CD4-positive, alpha-beta T cell (primary cell): Measurements from ENCODE around the gene CLEC16A. TPM values are rescaled to one million over a fixed set of nuclear protein-coding genes. Genes with fewer than 3 reads are reported as not detected.

Source experiments
- ATAC-seq: fragments of 200-7000 bp; cut with Tn5 transposase; one replicate; pipeline ENCODE4 v1.10.0; 2022; ENCODE audit warnings: mild to moderate bottlenecking; ENCODE audit not compliant: poor library complexity
- CTCF ChIA-PET: fragments of 350-600 bp; sonication (Branson Sonifier 250); formaldehyde crosslinking; loops from one replicate; lab custom pipeline; 2021; ENCODE audit warnings: antibody characterized with exemption, inconsistent platforms; lab: Charles Lee
- POLR2A ChIA-PET: fragments of 350-600 bp; sonication (Branson Sonifier 250); formaldehyde crosslinking; loops from one replicate; lab custom pipeline; 2021; ENCODE audit warnings: antibody characterized with exemption, inconsistent platforms; lab: Charles Lee
- DNase-seq, 14 experiments: peaks; one replicate each; pipeline ENCODE4 v3.0.0-alpha.2; 2013 to 2020; ENCODE audit warnings: mixed read lengths in 2 of 14
- H3K27ac ChIP-seq, 2 donors: one replicate each; pipeline versions ENCODE4 v1.5.1 to v1.7.0; 2013; ENCODE audit warnings: low read length in 2 of 2, low read depth in 1 of 2, mild to moderate bottlenecking in 1 of 2
- H3K27me3 ChIP-seq, 2 experiments: 1 replicate in 1 of 2; 2 replicates in 1 of 2; pipeline versions ENCODE4 v1.6.1 to v1.7.0; 2013; ENCODE audit warnings: low read length in 2 of 2, control low read depth in 1 of 2, mild to moderate bottlenecking in 1 of 2, moderate library complexity in 1 of 2; ENCODE audit not compliant: insufficient read depth in 2 of 2, control insufficient read depth in 1 of 2
- H3K36me3 ChIP-seq: one replicate; pipeline ENCODE4 v1.6.1; 2013; ENCODE audit warnings: low read length, control low read depth; ENCODE audit not compliant: insufficient read depth
- H3K4me1 ChIP-seq: one replicate; pipeline ENCODE4 v1.6.1; 2013; ENCODE audit warnings: low read length, control low read depth; ENCODE audit not compliant: insufficient read depth
- H3K4me3 ChIP-seq: one replicate; pipeline ENCODE4 v1.5.1; 2013; ENCODE audit warnings: mild to moderate bottlenecking, low read length, moderate library complexity
- H3K9me3 ChIP-seq, 2 experiments: 1 replicate in 1 of 2; 2 replicates in 1 of 2; pipeline versions ENCODE4 v1.6.1 to v1.7.0; 2013; ENCODE audit warnings: low read length in 2 of 2, mild to moderate bottlenecking in 2 of 2, control low read depth in 1 of 2, moderate library complexity in 1 of 2; ENCODE audit not compliant: control insufficient read depth in 1 of 2, insufficient read depth in 1 of 2
- H3K27ac Mint-ChIP-seq: one replicate; pipeline ENCODE4 v1.8.0; 2020; ENCODE audit warnings: mixed read lengths
- H3K27me3 Mint-ChIP-seq: one replicate; pipeline ENCODE4 v1.8.0; 2021; ENCODE audit warnings: mixed read lengths
- H3K36me3 Mint-ChIP-seq: one replicate; pipeline ENCODE4 v1.8.0; 2021; ENCODE audit warnings: low read depth, mixed read lengths
- H3K4me1 Mint-ChIP-seq: one replicate; pipeline ENCODE4 v1.8.0; 2021; ENCODE audit warnings: low read depth, mixed read lengths
- H3K4me3 Mint-ChIP-seq: one replicate; pipeline ENCODE4 v1.8.0; 2020; ENCODE audit warnings: mild to moderate bottlenecking, mixed read lengths
- H3K9me3 Mint-ChIP-seq: one replicate; pipeline ENCODE4 v1.8.0; 2020; ENCODE audit warnings: mixed read lengths
- CTCF ChIP-seq: fragments of 200-600 bp; IDR thresholded peaks from one replicate; pipeline ENCODE4 v1.8.0; 2022; ENCODE audit warnings: antibody characterized with exemption, mild to moderate bottlenecking
- intact Hi-C, 2 experiments: fragments of 100-400 bp; cut with DNase I in 1 of 2; cut with micrococcal nuclease in 1 of 2; formaldehyde crosslinking; loops; one replicate each; pipeline versions ENCODE4 v1.15.1 to v1.9.0; 2023 to 2025; cut with DNase I, micrococcal nuclease
- total RNA-seq, 174 experiments: library from RNA in 2 of 174; stranded (reverse) in 2 of 174; gene quantifications; one replicate each; pipeline ENCODE4 v1.2.3 and lab custom pipeline; 2021 to 2026

Gene CLEC16A
- total RNA-seq, 2 experiments from 2014 or later = 21.7 to 22.7 TPM

DNA sequence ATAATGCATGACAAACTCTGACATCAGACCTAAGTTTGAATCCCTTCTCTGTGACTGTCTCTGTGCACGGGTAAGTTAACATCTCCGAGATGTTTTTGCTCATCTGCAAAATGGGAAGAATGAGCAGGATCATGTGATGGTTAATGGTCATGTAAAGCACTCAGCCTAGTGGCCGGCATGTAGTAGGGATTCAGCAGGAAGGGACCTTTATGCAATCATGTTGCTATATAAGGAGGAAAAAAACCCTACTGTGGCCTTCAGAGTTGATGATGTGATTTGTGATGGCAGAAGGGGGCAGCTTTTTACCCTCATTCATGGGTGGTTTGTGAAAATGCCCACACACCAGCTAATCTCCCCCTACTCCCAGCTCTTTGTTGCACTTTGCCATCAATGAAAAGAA is 24.1 kb downstream of the CLEC16A start:
- Mint-ChIP-seq H3K27ac (no peak overlapping the region), H3K36me3 (peaks cover 63% of the 10 kb centered on the region)
- H3K4me3 ChIP-seq = no peak overlapping the region

GRCh38 chr16:10969615-10970014 is 25.3 kb downstream of the CLEC16A start:
- POLR2A ChIA-PET = interaction anchor here (0.8 kb wide), 1 partner anchor 286 kb away, joined by 3 read pairs; the partner anchor contains the start of gene SOCS1
- peaks cover 27% of the 10 kb centered on the region for H3K4me1 ChIP-seq
- peaks cover 57% of the 10 kb centered on the region for H3K36me3 Mint-ChIP-seq
- H3K27ac ChIP-seq = no peak overlapping the region
- no peaks in the 10 kb centered on the region for H3K27me3 Mint-ChIP-seq
- CTCF ChIA-PET = interaction anchor here (0.5 to 1.7 kb wide), 3 partner anchors 286 to 748 kb away, joined by 3 read pairs; partner anchors contain the start of gene SOCS1
- intact Hi-C loops = loop anchor here (1.0 to 10.0 kb wide), 4 partner anchors 287 to 845 kb away; partner anchors contain the start of gene SOCS1 (in 1 of the 2)
- no peak for TF ChIP-seq CTCF
- H3K27ac Mint-ChIP-seq = no peak overlapping the region
- DNase-seq = no peak
- no peak for ATAC-seq
- no peak overlapping the region for H3K4me3 ChIP-seq
- no peaks in the 10 kb centered on the region for H3K27me3 ChIP-seq
- peaks cover 41% of the 10 kb centered on the region for H3K4me1 Mint-ChIP-seq
- peaks cover 49% of the 10 kb centered on the region for H3K36me3 ChIP-seq
- no peak overlapping the region for H3K4me3 Mint-ChIP-seq
- no peaks in the 10 kb centered on the region for H3K9me3 ChIP-seq
- H3K9me3 Mint-ChIP-seq = no peaks in the 10 kb centered on the region

More for the DNA sequence above, 24.1 kb downstream of the CLEC16A start:
- Mint-ChIP-seq H3K27me3 (no peaks in the 10 kb centered on the region), H3K9me3 (no peaks in the 10 kb centered on the region), H3K4me3 (no peak overlapping the region), H3K4me1 (peaks cover 50% of the 10 kb centered on the region)
- Histone ChIP-seq H3K4me1 (peaks cover 38% of the 10 kb centered on the region), H3K27me3 (no peaks in the 10 kb centered on the region), H3K27ac (no peak overlapping the region), H3K36me3 (peaks cover 53% of the 10 kb centered on the region), H3K9me3 (no peaks in the 10 kb centered on the region)
- DNase-seq (no peak), ATAC-seq (no peak)
- ChIA-PET CTCF (interaction anchor here (1.7 kb wide), 1 partner anchor 388 kb away, joined by 3 read pairs; no protein-coding TSS in a partner anchor), POLR2A (interaction anchor here (1.6 kb wide), 1 partner anchor 287 kb away, joined by 4 read pairs; the partner anchor contains the start of gene SOCS1)
- intact Hi-C loops = loop anchor here in 1 of 2 experiments (10.0 kb wide), 1 partner anchor 846 kb away; no protein-coding TSS in a partner anchor
- no peak for TF ChIP-seq CTCF

GRCh38 chr16:10970065-10970464 is 25.7 kb downstream of the CLEC16A start:
- no peak for TF ChIP-seq CTCF
- H3K36me3 ChIP-seq = peaks cover 49% of the 10 kb centered on the region
- no peak overlapping the region for H3K4me3 Mint-ChIP-seq
- H3K9me3 ChIP-seq = no peaks in the 10 kb centered on the region
- ATAC-seq (no peak), DNase-seq (no peak)
- H3K27me3 Mint-ChIP-seq = no peaks in the 10 kb centered on the region
- no peaks in the 10 kb centered on the region for H3K9me3 Mint-ChIP-seq
- peaks cover 57% of the 10 kb centered on the region for H3K36me3 Mint-ChIP-seq
- no peaks in the 10 kb centered on the region for H3K27me3 ChIP-seq
- ChIA-PET CTCF (interaction anchor here (1.4 to 1.7 kb wide), 2 partner anchors 286 to 386 kb away, joined by 3 read pairs; partner anchors contain the start of gene SOCS1), POLR2A (no interaction called here)
- no peak overlapping the region for H3K27ac ChIP-seq
- peaks cover 23% of the 10 kb centered on the region for H3K4me1 ChIP-seq
- peaks cover 36% of the 10 kb centered on the region for H3K4me1 Mint-ChIP-seq
- no peak overlapping the region for H3K27ac Mint-ChIP-seq
- intact Hi-C loops = loop anchor here (2.0 to 5.0 kb wide), 2 partner anchors 327 to 387 kb away; no protein-coding TSS in a partner anchor
- no peak overlapping the region for H3K4me3 ChIP-seq
